SK-N-SH treated with all-trans-retinoic acid at 6 μM for 48 hours (cell line): ENCODE results near the gene PLAU.
"Not testable (repeated sequence)": the region's sequence is repeated elsewhere in the genome, so short reads cannot be mapped to it uniquely, and the experiment has no call there.

ENCODE experiments used
- ATAC-seq: fragments of 200-7000 bp; cut with Tn5 transposase; 3 replicates; pipeline ENCODE4 v1.9.1; 2020; ENCODE audit warnings: mild to moderate bottlenecking, moderate library complexity
- ARNTL ChIP-seq: fragments of 450-650 bp; formaldehyde crosslinking; IDR thresholded peaks from 2 replicates; pipeline ENCODE4 v1.5.0; 2020; ENCODE audit warnings: low read depth, mild to moderate bottlenecking, moderate library complexity, borderline replicate concordance
- BACH2 ChIP-seq: fragments of 250-450 bp; sonication (Bioruptor Pico); IDR thresholded peaks from 2 replicates; pipeline ENCODE4 v1.9.0; 2021; ENCODE audit warnings: mild to moderate bottlenecking, borderline replicate concordance
- CREB5 ChIP-seq: fragments of 250-450 bp; sonication (Bioruptor Pico); IDR thresholded peaks from 2 replicates; pipeline ENCODE4 v1.5.1; 2020; ENCODE audit warnings: low read depth, mild to moderate bottlenecking, moderate library complexity
- CSDC2 ChIP-seq: fragments of 250-450 bp; sonication (Bioruptor Pico); IDR thresholded peaks from 2 replicates; pipeline ENCODE4 v1.5.0; 2020; ENCODE audit warnings: mild to moderate bottlenecking, moderate library complexity
- CSRNP3 ChIP-seq: fragments of 250-450 bp; sonication (Bioruptor Pico); IDR thresholded peaks from 2 replicates; pipeline ENCODE4 v1.5.1; 2021; ENCODE audit warnings: mild to moderate bottlenecking, moderate library complexity
- ESRRG ChIP-seq: fragments of 250-450 bp; sonication (Bioruptor Pico); IDR thresholded peaks from 2 replicates; pipeline ENCODE4 v1.6.1; 2021; ENCODE audit warnings: mild to moderate bottlenecking
- GLIS3 ChIP-seq: fragments of 250-450 bp; sonication (Bioruptor Pico); IDR thresholded peaks from 2 replicates; pipeline ENCODE4 v1.5.0; 2020; ENCODE audit warnings: mild to moderate bottlenecking, moderate library complexity
- ISL1 ChIP-seq: fragments of 250-450 bp; sonication (Bioruptor Pico); IDR thresholded peaks from 2 replicates; pipeline ENCODE4 v2.1.2; 2022; ENCODE audit warnings: mild to moderate bottlenecking, moderate library complexity
- PATZ1 ChIP-seq: fragments of 250-450 bp; sonication (Bioruptor Pico); IDR thresholded peaks from 2 replicates; pipeline ENCODE4 v1.8.0; 2020; ENCODE audit warnings: mild to moderate bottlenecking, moderate library complexity, borderline replicate concordance
- PPARA ChIP-seq: fragments of 250-450 bp; sonication (Bioruptor Pico); IDR thresholded peaks from 2 replicates; pipeline ENCODE4 v1.5.0; 2020; ENCODE audit warnings: mild to moderate bottlenecking, borderline replicate concordance
- RARB ChIP-seq: fragments of 250-450 bp; sonication (Bioruptor Pico); IDR thresholded peaks from 2 replicates; pipeline ENCODE4 v1.8.0; 2021; ENCODE audit warnings: mild to moderate bottlenecking, moderate library complexity
- SNAI2 ChIP-seq: fragments of 250-450 bp; sonication (Bioruptor Pico); IDR thresholded peaks from 2 replicates; pipeline ENCODE4 v1.5.0; 2020; ENCODE audit warnings: mild to moderate bottlenecking, moderate library complexity
- TCF4 ChIP-seq: fragments of 250-450 bp; sonication (Bioruptor Pico); IDR thresholded peaks from 2 replicates; pipeline ENCODE4 v1.8.0; 2021; ENCODE audit warnings: mild to moderate bottlenecking, moderate library complexity, borderline replicate concordance
- TOX ChIP-seq: fragments of 250-450 bp; sonication (Bioruptor Pico); IDR thresholded peaks from 2 replicates; pipeline ENCODE4 v1.8.0; 2021; ENCODE audit warnings: mild to moderate bottlenecking, moderate library complexity, borderline replicate concordance
- TSHZ2 ChIP-seq: fragments of 250-450 bp; sonication (Bioruptor Pico); IDR thresholded peaks from 2 replicates; pipeline ENCODE4 v1.5.0; 2020; ENCODE audit warnings: mild to moderate bottlenecking, moderate library complexity
- ZC3H10 ChIP-seq: fragments of 250-450 bp; sonication (Bioruptor Pico); IDR thresholded peaks from 2 replicates; pipeline ENCODE4 v1.5.1; 2021; ENCODE audit warnings: mild to moderate bottlenecking, moderate library complexity
- ZFP3 ChIP-seq: fragments of 250-450 bp; sonication (Bioruptor Pico); IDR thresholded peaks from 2 replicates; pipeline ENCODE4 v1.5.0; 2020; ENCODE audit warnings: mild to moderate bottlenecking, moderate library complexity
- ZFP30 ChIP-seq: fragments of 450-650 bp; formaldehyde crosslinking; IDR thresholded peaks from 2 replicates; pipeline ENCODE4 v1.5.0; 2022; ENCODE audit warnings: mild to moderate bottlenecking, moderate library complexity
- ZNF565 ChIP-seq: fragments of 450-650 bp; formaldehyde crosslinking; conservative IDR thresholded peaks from 2 replicates; pipeline ENCODE4 v1.5.0; 2020; ENCODE audit warnings: low read depth, mild to moderate bottlenecking, moderate library complexity
- ZNF8 ChIP-seq: fragments of 450-650 bp; formaldehyde crosslinking; IDR thresholded peaks from 2 replicates; pipeline ENCODE4 v1.5.0; 2020; ENCODE audit warnings: mild to moderate bottlenecking, moderate library complexity

Gene PLAU

GRCh38 chr10:73893426-73893825 is 17.5 kb upstream of the PLAU start (continued):
- TF ChIP-seq TOX (CRISPR knock-in tag) (no peak), ZFP30 (CRISPR knock-in tag) (no peak), SNAI2 (no peak), RARB (CRISPR knock-in tag) (no peak), ZC3H10 (CRISPR knock-in tag) (no peak)

GRCh38 chr10:73894245-73894971 is 16.5 kb upstream of the PLAU start:
- ATAC-seq = peak; percentile 89
- no peak for TF ChIP-seq TSHZ2 (CRISPR knock-in tag)
- no peak for TF ChIP-seq ARNTL (CRISPR knock-in tag)
- no peak for TF ChIP-seq BACH2 (CRISPR knock-in tag)
- no peak for TF ChIP-seq ZC3H10 (CRISPR knock-in tag)
- no peak for TF ChIP-seq CSDC2 (CRISPR knock-in tag)
- TF ChIP-seq ZNF565 (CRISPR knock-in tag) = no peak
- no peak for TF ChIP-seq ESRRG (CRISPR knock-in tag)
- no peak for TF ChIP-seq TCF4 (CRISPR knock-in tag)
- TF ChIP-seq CREB5 (CRISPR knock-in tag) = no peak
- no peak for TF ChIP-seq ISL1 (CRISPR knock-in tag)

- ATAC-seq = not testable (repeated sequence)
Measured at GRCh38 chr10:73895381-73895780, 15.6 kb upstream of the PLAU start.

GRCh38 chr10:73897693-73898092 is 13.2 kb upstream of the PLAU start:
- ATAC-seq = no peak
- no peak for TF ChIP-seq ZNF8 (CRISPR knock-in tag)
- TF ChIP-seq GLIS3 (CRISPR knock-in tag) = no peak
- TF ChIP-seq ESRRG (CRISPR knock-in tag) = no peak
- TF ChIP-seq PATZ1 = no peak
- TF ChIP-seq BACH2 (CRISPR knock-in tag) = no peak
- no peak for TF ChIP-seq PPARA (CRISPR knock-in tag)
- TF ChIP-seq ZFP3 (CRISPR knock-in tag) = no peak
- no peak for TF ChIP-seq SNAI2
- TF ChIP-seq CREB5 (CRISPR knock-in tag) = no peak
- no peak for TF ChIP-seq ZNF565 (CRISPR knock-in tag)
- no peak for TF ChIP-seq CSRNP3 (CRISPR knock-in tag)
- TF ChIP-seq TOX (CRISPR knock-in tag) = no peak
- TF ChIP-seq TCF4 (CRISPR knock-in tag) = no peak
- TF ChIP-seq ISL1 (CRISPR knock-in tag) = no peak
- no peak for TF ChIP-seq ZFP30 (CRISPR knock-in tag)
